Measurements from ENCODE around the gene FAM50B. TPM values are rescaled to one million over a fixed set of nuclear protein-coding genes. Genes with fewer than 3 reads are reported as not detected.

The FAM50B gene
- total and polyA plus RNA-seq, 2 of the 4 experiments (the other 2 are of a cell fraction) = 4.1 to 7.4 TPM

DNA sequence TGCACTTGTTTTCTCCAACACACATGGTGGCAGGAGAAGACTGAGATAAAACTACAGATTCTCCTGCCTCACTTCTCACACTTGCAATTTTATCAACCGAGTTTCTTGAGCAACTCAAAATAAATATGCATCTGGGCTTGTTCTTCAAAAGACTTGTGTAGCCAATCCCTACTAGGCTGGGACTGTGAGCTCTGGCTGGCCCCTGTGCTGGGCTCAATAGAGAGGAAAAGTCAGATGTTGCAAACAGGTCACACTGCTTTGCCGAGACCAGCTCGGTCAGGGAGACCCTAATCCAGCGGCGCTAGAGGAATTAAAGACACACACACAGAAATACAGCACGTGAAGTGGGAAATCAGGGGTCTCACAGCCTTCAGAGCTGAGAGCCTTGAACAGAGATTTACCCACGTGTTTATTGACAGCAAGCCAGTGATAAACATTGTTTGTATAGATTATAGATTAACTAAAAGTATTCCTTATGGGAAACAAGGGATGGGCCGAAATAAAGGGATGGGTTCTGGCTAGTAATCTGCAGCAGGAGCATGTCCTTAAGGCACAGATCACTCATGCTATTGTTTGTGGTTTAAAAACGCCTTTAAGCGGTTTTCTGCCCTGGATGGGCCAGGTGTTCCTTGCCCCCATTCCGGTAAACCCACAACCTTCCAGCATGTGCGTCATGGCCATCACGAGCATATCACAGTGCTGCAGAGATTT, 32.7 kb downstream of the FAM50B start:
- Histone ChIP-seq H3K18ac (ENCODE audit: low read depth, low read length) (no peak overlapping the region), H3K9me3 (ENCODE audit: control insufficient read depth, insufficient read depth, low read length) (no peaks in the 10 kb centered on the region), H3K4me3 (ENCODE audit: insufficient read depth, low read depth, low read length) (no peak overlapping the region), H3K27me3 (ENCODE audit: control insufficient read depth, insufficient read depth, low read length) (no peaks in the 10 kb centered on the region), H2BK5ac (ENCODE audit: low read depth, low read length, poor library complexity, severe bottlenecking) (no peak overlapping the region), H3K27ac (ENCODE audit: insufficient read depth, low read length) (no peak overlapping the region), H2BK15ac (ENCODE audit: low read depth, low read length) (no peak overlapping the region), H2BK120ac (ENCODE audit: low read depth, low read length) (no peak overlapping the region), H3K9me1 (ENCODE audit: insufficient read depth, low read length) (no peaks in the 10 kb centered on the region; the same call in 1 of the 2 replicates), H2BK20ac (ENCODE audit: low read depth, low read length) (no peak overlapping the region), H2AFZ (replicated peaks; ENCODE audit: low read length, poor library complexity) (no peak overlapping the region), H3K4me1 (ENCODE audit: control insufficient read depth, insufficient read depth, low read length) (peaks cover 8% of the 10 kb centered on the region), H3K14ac (replicated peaks; ENCODE audit: low read depth, low read length) (no peak overlapping the region), H4K20me1 (ENCODE audit: insufficient read depth, low read length) (no peaks in the 10 kb centered on the region; the same call in 1 of the 2 replicates), H3K36me3 (ENCODE audit: control insufficient read depth, insufficient read depth, low read length) (no peaks in the 10 kb centered on the region), H4K91ac (ENCODE audit: insufficient read depth, low read depth, low read length) (no peak overlapping the region), H2AK9ac (replicated peaks; ENCODE audit: low read depth, low read length, poor library complexity) (no peak overlapping the region), H2AK5ac (ENCODE audit: low read depth, low read length) (no peak overlapping the region), H3K79me1 (ENCODE audit: low read depth in 1 of 2, low read length in 2 of 2) (no peaks in the 10 kb centered on the region), H3K23ac (ENCODE audit: low read depth, low read length) (no peak overlapping the region), H3K9ac (ENCODE audit: low read depth, low read length) (no peak overlapping the region), H3K4ac (ENCODE audit: low read depth, low read length) (no peak overlapping the region), H3K4me2 (ENCODE audit: low read depth, low read length) (no peak overlapping the region), H3K56ac (ENCODE audit: extremely low read depth, insufficient read depth, low read length) (no peak overlapping the region), H4K5ac (ENCODE audit: low read depth, low read length) (no peak overlapping the region), H4K8ac (ENCODE audit: low read depth in 2 of 2, low read length in 2 of 2) (no peak overlapping the region)
- TF ChIP-seq RFX5 (IDR thresholded peaks at IDR 0.05; ENCODE audit: low read depth, low read length) (no peak), RCOR1 (IDR thresholded peaks at IDR 0.05; ENCODE audit: insufficient replicate concordance, low read length) (no peak), CHD1 (IDR thresholded peaks at IDR 0.05; ENCODE audit: low read depth, low read length) (no peak), CTCF (conservative IDR thresholded peaks at IDR 0.05; ENCODE audit: low read depth, low read length) (no peak), CEBPB (IDR thresholded peaks at IDR 0.05; ENCODE audit: low read depth, low read length) (no peak)
- TF ChIP-seq, protein P1, sequence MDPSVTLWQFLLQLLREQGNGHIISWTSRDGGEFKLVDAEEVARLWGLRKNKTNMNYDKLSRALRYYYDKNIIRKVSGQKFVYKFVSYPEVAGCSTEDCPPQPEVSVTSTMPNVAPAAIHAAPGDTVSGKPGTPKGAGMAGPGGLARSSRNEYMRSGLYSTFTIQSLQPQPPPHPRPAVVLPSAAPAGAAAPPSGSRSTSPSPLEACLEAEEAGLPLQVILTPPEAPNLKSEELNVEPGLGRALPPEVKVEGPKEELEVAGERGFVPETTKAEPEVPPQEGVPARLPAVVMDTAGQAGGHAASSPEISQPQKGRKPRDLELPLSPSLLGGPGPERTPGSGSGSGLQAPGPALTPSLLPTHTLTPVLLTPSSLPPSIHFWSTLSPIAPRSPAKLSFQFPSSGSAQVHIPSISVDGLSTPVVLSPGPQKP (IDR thresholded peaks at IDR 0.05; ENCODE audit: borderline replicate concordance, low read depth, low read length) = no peak
- WGBS, 2 experiments (ENCODE audit: extremely low coverage in 2 of 2, insufficient read length in 1 of 2) = 81% methylated on average over 4 of the region's 13 CpGs; no CpG with 5 or more reads in 1 of the 2 experiments
- ChIA-PET CTCF (interaction anchor here (0.6 to 1.0 kb wide), 2 partner anchors 134 to 635 kb away, joined by 3 to 6 read pairs; no protein-coding TSS in a partner anchor), POLR2A (ENCODE audit: unreplicated experiment) (no interaction called here)
- ATAC-seq (ENCODE audit: low read depth) (no peak), DNase-seq (no peak)
- no TSS peak for BruUV-seq (replicated peaks)
- intact Hi-C loops (cut with micrococcal nuclease) (no loop called here), in situ Hi-C loops (cut with MboI; ENCODE audit: low sequenced_read_pairs) (loop anchor here (10.0 kb wide), 1 partner anchor 137 kb away; no protein-coding TSS in a partner anchor), dilution Hi-C loops (cut with HindIII; ENCODE audit: low sequenced_read_pairs, unreplicated experiment) (no loop called here)

Data from IMR-90 (cell line).